ENCODE results near the gene RASGEF1B.

- TF ChIP-seq, protein P1, sequence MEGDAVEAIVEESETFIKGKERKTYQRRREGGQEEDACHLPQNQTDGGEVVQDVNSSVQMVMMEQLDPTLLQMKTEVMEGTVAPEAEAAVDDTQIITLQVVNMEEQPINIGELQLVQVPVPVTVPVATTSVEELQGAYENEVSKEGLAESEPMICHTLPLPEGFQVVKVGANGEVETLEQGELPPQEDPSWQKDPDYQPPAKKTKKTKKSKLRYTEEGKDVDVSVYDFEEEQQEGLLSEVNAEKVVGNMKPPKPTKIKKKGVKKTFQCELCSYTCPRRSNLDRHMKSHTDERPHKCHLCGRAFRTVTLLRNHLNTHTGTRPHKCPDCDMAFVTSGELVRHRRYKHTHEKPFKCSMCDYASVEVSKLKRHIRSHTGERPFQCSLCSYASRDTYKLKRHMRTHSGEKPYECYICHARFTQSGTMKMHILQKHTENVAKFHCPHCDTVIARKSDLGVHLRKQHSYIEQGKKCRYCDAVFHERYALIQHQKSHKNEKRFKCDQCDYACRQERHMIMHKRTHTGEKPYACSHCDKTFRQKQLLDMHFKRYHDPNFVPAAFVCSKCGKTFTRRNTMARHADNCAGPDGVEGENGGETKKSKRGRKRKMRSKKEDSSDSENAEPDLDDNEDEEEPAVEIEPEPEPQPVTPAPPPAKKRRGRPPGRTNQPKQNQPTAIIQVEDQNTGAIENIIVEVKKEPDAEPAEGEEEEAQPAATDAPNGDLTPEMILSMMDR (conservative IDR thresholded peaks at IDR 0.05; ENCODE audit: low read depth in 2 of 2), result no peak
- TF ChIP-seq EZH2 (IDR thresholded peaks at IDR 0.05; ENCODE audit: low read depth, unreplicated experiment), result no peak
- TF ChIP-seq ZNF331 (CRISPR knock-in tag; IDR thresholded peaks at IDR 0.05; ENCODE audit: low read depth), result no peak
- TF ChIP-seq POLR2AphosphoS5 (IDR thresholded peaks at IDR 0.05; ENCODE audit: low read depth), result no peak
- no peak for TF ChIP-seq EZH2phosphoT487 (IDR thresholded peaks at IDR 0.05; ENCODE audit: unreplicated experiment)
These were observed 74.1 kb downstream of the RASGEF1B start for GRCh38 chr4:81397635-81398034.

Measured in GM23338 (cell line).